Psoas muscle (tissue), 8 donors: ENCODE results near the gene DSTN. TPM values are rescaled to one million over a fixed set of nuclear protein-coding genes. Genes with fewer than 3 reads are reported as not detected.

Experiments
- ATAC-seq, 4 donors: fragments of 200-7000 bp; cut with Tn5 transposase; one replicate each; pipeline ENCODE4 v1.9.1; 2020; ENCODE audit warnings: moderate library complexity in 3 of 4, mild to moderate bottlenecking in 2 of 4
- DNase-seq, 2 donors: peaks; one replicate each; pipeline ENCODE4 v3.0.0-alpha.2; 2020
- H3K27ac ChIP-seq: fragments of 200-600 bp; one replicate; pipeline ENCODE4 v1.8.0; 2022
- H3K27me3 ChIP-seq, 3 donors: fragments of 200-600 bp in 1 of 3; one replicate each; pipeline versions ENCODE4 v1.6.1 to v1.8.0; 2013 to 2022; ENCODE audit warnings: low read length in 2 of 3, mild to moderate bottlenecking in 2 of 3, moderate library complexity in 1 of 3; ENCODE audit not compliant: insufficient read depth in 3 of 3
- H3K36me3 ChIP-seq, 2 donors: fragments of 200-600 bp in 1 of 2; one replicate each; pipeline versions ENCODE4 v1.6.1 to v1.8.0; 2013 to 2022; ENCODE audit warnings: low read depth in 1 of 2, mild to moderate bottlenecking in 1 of 2, moderate library complexity in 1 of 2; ENCODE audit not compliant: insufficient read depth in 1 of 2
- H3K4me1 ChIP-seq: fragments of 200-600 bp; one replicate; pipeline ENCODE4 v1.8.0; 2022
- H3K4me3 ChIP-seq: fragments of 200-600 bp; one replicate; pipeline ENCODE4 v1.8.0; 2022; ENCODE audit warnings: mild to moderate bottlenecking
- H3K9me3 ChIP-seq: fragments of 200-600 bp; one replicate; pipeline ENCODE4 v1.8.0; 2022
- WGBS, 3 donors: extraction: QIAGEN DNeasy Blood & Tissue Kit; methylation state at CpG; one replicate each; pipeline versions ENCODE4 v1.1.6 to v1.1.7; 2013; 5-methylcytosine and 5-hydroxymethylcytosine counted together
- intact Hi-C, 2 donors: fragments of 100-400 bp; cut with DNase I; formaldehyde crosslinking; loops; one replicate each; pipeline versions ENCODE4 v1.11.0 to v1.14.2; 2022
- polyA plus RNA-seq, 3 donors: library from polyadenylated mRNA; stranded (reverse); fragments of 200-250 nt; gene quantifications; one replicate each; pipeline ENCODE4 v1.2.3, GENCODE V29; 2013
- total RNA-seq, 4 donors: library from RNA; stranded (reverse); fragmentation: NEBNext Ultra II Directional in 2 of 4; extraction: Animal tissue kit (Norgen Biotek cat#: 25700) in 2 of 4; gene quantifications; one replicate each; pipeline versions ENCODE4 v1.2.1 to v1.2.4, GENCODE V29; 2021 to 2023
- TF ChIP-seq, protein P1 (sequence below): fragments of 200-600 bp; IDR thresholded peaks from one replicate; pipeline ENCODE4 v1.8.0; 2022; ENCODE audit warnings: antibody characterized with exemption
- donor health status: healthy with polysubstance abuse.
- donor health status: DM: no; HTN: no; CAD: no; lungs with moderate emphysema.
- donor health status: Bipolar disorder and iron deficiency.
- donor health status: healthy.
- donor health status: DM: yes; HTN: yes; CAD: no.
- donor health status: DM: no; HTN: no; CAD: no.
- donor health status: DM: no; HTN: no; CAD: no.
- donor health status: DM: yes; HTN: yes; CAD: no.

DSTN gene
- total and polyA plus RNA-seq, 7 donors: 45.6 to 202 (median 82.3) TPM

DNA sequence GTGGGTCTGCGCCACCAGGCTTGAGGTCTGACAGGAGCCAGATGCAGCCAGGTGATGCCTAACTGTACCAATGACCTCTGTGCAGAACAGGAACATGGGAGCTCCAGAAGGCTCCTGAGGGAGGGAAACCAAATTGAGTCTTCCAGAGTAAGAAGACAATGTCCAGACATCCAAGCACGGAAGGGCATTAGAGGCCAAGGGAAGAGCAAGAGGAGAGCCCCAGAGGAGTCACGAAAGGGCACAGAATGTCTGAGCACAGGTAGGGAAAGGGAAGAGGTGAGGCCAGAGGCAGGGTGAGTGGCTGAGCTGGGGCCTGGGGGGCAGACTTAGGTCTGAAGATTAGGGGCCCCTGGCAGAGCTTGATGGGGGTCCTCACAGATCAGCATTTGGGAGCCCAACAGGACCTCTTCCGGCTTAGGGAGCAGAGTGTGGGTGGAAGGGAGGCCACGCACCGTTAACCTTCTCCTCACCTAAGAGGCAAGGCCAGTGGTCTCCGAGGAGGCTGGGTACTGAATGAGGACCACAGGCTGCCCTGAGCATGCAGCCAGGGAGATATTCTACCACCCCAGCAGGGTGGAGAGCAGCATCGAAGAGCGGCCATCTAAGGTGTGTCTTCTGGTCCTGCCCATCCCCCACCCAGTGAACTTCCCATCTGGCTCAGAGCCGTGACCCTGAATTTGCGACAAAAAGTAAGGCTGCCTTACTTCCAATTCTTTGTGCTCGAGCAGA, 70.4 kb downstream of the DSTN start:
- Histone ChIP-seq H3K4me1 (peaks cover 48% of the 10 kb centered on the region), H3K9me3 (no peaks in the 10 kb centered on the region), H3K27ac (no peak overlapping the region), H3K36me3 (peaks cover 0 to 45% of the 10 kb centered on the region in 2 donors), H3K4me3 (no peak overlapping the region), H3K27me3 (no peaks in the 10 kb centered on the region)
- intact Hi-C loops: no loop called here
- TF ChIP-seq, protein P1, sequence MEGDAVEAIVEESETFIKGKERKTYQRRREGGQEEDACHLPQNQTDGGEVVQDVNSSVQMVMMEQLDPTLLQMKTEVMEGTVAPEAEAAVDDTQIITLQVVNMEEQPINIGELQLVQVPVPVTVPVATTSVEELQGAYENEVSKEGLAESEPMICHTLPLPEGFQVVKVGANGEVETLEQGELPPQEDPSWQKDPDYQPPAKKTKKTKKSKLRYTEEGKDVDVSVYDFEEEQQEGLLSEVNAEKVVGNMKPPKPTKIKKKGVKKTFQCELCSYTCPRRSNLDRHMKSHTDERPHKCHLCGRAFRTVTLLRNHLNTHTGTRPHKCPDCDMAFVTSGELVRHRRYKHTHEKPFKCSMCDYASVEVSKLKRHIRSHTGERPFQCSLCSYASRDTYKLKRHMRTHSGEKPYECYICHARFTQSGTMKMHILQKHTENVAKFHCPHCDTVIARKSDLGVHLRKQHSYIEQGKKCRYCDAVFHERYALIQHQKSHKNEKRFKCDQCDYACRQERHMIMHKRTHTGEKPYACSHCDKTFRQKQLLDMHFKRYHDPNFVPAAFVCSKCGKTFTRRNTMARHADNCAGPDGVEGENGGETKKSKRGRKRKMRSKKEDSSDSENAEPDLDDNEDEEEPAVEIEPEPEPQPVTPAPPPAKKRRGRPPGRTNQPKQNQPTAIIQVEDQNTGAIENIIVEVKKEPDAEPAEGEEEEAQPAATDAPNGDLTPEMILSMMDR: no peak
- DNase-seq: no peak
- ATAC-seq: no peak
- 88 to 92% (median 91%) methylated on average over 12 of the region's 12 CpGs for WGBS, 3 donors

DNA sequence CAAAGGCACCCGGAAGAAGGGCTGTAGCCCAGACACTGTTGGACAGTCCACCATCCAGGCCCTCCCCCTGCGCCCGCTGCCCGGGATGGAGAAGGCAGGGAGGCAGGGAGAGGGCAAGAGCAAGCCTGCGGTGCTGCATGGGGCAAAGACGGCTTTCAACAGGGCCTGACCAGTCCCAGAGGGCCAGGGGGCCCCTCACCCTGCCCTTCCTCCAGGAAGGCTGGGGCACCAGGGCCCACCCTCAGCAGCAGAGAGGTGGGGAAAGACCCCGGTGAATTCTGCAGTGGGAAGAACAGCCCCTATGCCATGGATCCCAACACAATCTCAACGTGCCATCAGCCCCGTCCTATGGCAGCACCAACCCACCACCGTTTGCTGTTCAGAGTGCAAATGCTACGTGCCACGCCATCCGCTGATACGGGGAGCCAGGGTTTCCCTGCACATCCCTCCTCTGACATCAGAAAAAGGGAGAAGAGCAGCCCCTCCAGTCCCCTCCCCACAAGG, 71.1 kb downstream of the DSTN start:
- ATAC-seq (no peak), DNase-seq (no peak)
- Histone ChIP-seq H3K27me3 (no peaks in the 10 kb centered on the region), H3K36me3 (peaks cover 0 to 38% of the 10 kb centered on the region in 2 donors), H3K4me1 (peaks cover 50% of the 10 kb centered on the region), H3K9me3 (no peaks in the 10 kb centered on the region), H3K4me3 (no peak overlapping the region), H3K27ac (no peak overlapping the region)
- WGBS, 3 donors: 86 to 94% (median 89%) methylated on average over 14 of the region's 14 CpGs
- TF ChIP-seq, protein P1: no peak
- intact Hi-C loops: no loop called here

DNA sequence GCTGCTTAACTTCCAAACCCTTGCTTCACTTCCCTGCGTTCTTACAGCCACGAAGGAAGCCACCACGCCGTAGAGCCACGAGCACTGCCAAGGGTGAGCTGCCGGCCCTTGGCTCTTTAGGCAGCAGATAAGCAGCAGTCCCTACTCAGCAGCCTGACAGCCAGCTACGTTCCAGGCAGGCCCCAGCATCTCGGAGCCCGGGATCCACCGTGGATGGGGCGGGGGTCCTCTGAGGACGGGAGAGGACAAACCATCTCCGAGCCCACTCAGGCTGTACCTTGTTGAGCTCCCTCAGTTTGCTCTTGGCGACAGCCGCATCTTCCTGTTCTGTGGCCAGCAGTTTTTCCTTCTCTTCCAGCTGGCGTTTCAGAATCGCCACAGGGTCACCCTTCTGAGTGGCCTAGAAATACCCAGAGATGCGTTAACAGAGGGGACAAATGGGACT, 71.7 kb downstream of the DSTN start:
- ATAC-seq (no peak), DNase-seq (no peak)
- Histone ChIP-seq H3K4me1 (peaks cover 52% of the 10 kb centered on the region), H3K27ac (peak overlapping the region; percentile 36), H3K4me3 (no peak overlapping the region), H3K27me3 (no peaks in the 10 kb centered on the region), H3K36me3 (peaks cover 0 to 33% of the 10 kb centered on the region in 2 donors), H3K9me3 (no peaks in the 10 kb centered on the region)
- TF ChIP-seq, protein P1: no peak
- WGBS, 3 donors: 33 to 51% (median 41%) methylated on average over 18 of the region's 18 CpGs
- intact Hi-C loops: no loop called here

- peaks cover 0 to 33% of the 10 kb centered on the region in 2 donors for H3K36me3 ChIP-seq
- H3K9me3 ChIP-seq: no peaks in the 10 kb centered on the region
- peaks cover 57% of the 10 kb centered on the region for H3K4me1 ChIP-seq
- H3K27ac ChIP-seq: peak overlapping the region; percentile 46
- TF ChIP-seq, protein P1: no peak
- intact Hi-C loops: no loop called here
- ATAC-seq (peak in 3 of 4 donors; percentile 58 to 72 (median 63)), DNase-seq (peak; percentile 2 to 64)
- no peaks in the 10 kb centered on the region for H3K27me3 ChIP-seq
- H3K4me3 ChIP-seq: no peak overlapping the region
- 25 to 47% (median 32%) methylated on average over 11 of the region's 11 CpGs for WGBS, 3 donors
Observed at GRCh38 chr20:17641993-17642392, 72.1 kb downstream of the DSTN start.
